Measurements from ENCODE around the gene RMND1. TPM values are rescaled to one million over a fixed set of nuclear protein-coding genes. Genes with fewer than 3 reads are reported as not detected.

The RMND1 gene
- total and polyA plus RNA-seq, 9 of the 15 experiments (the other 6 are each of a cell fraction or from before 2014, with no cell fraction given) = 26.9 to 47.8 (median 36.2) TPM

- Histone ChIP-seq H3K36me3 (ENCODE audit: control insufficient read depth, insufficient read depth, low read length) (peaks cover 31% of the 10 kb centered on the region), H3K9me3 (replicated peaks; ENCODE audit: control insufficient read depth, insufficient read depth, low read depth, low read length) (no peaks in the 10 kb centered on the region), H3K27ac (ENCODE audit: extremely low read depth, low read depth, low read length) (peak overlapping the region; percentile 96), H3K79me2 (ENCODE audit: control insufficient read depth, insufficient read depth, low read length) (peaks cover 84% of the 10 kb centered on the region), H3K27me3 (ENCODE audit: control insufficient read depth in 2 of 2, insufficient read depth in 2 of 2, low read length in 2 of 2) (no peaks in the 10 kb centered on the region), H4K20me1 (replicated peaks; ENCODE audit: control insufficient read depth, insufficient read depth, low read length) (peaks cover 15% of the 10 kb centered on the region; the same call in 1 of the 2 replicates), H3K4me3 (peak overlapping the region; percentile 93), H3K4me1 (replicated peaks in 1 of 2; ENCODE audit: control insufficient read depth in 2 of 2, insufficient read depth in 2 of 2, low read length in 2 of 2) (peaks cover 10 to 31% of the 10 kb centered on the region in 2 experiments; a peak in 4 of 5 replicates), H3K9ac (ENCODE audit: insufficient read depth in 1 of 2, low read depth in 2 of 2, low read length in 2 of 2) (peak overlapping the region; percentile 95 to 98), H2AFZ (ENCODE audit: low read depth, low read length) (peak overlapping the region; percentile 85), H3K9me1 (ENCODE audit: control insufficient read depth, insufficient read depth, low read length) (no peaks in the 10 kb centered on the region), H3K4me2 (ENCODE audit: insufficient read depth, low read length) (peak overlapping the region; percentile 90)
- ATAC-seq (no peak), FAIRE-seq (no peak), DNase-seq (ENCODE audit: extremely low read depth in 1 of 4, low spot score in 3 of 4) (no peak)
- WGBS (ENCODE audit: insufficient coverage, low coverage, missing lambda C conversion rate) = 28% methylated on average over 12 of the region's 12 CpGs
- TSS peak; percentile 54 for BruUV-seq (replicated peaks)
- in situ Hi-C loops (cut with MboI) = no loop called here
- ChIA-PET CTCF (ENCODE audit: low intra/inter-chr PET ratio) (no interaction called here), POLR2A (interaction anchor here (0.7 to 3.0 kb wide), 11 partner anchors 11 to 1500 kb away, joined by 3 to 18 read pairs (median 4); partner anchors contain the start of gene RMND1)
- intact Hi-C loops (cut with micrococcal nuclease) = no loop called here
- TF ChIP-seq CHAMP1 (IDR thresholded peaks at IDR 0.05) (0 out of 2 replicates have a peak, but pooled peaks have one; percentile 16), RBM25 (IDR thresholded peaks at IDR 0.05; ENCODE audit: low read depth, low read length, severe bottlenecking) (peak; percentile 16), EHMT2 (IDR thresholded peaks at IDR 0.05) (0 out of 2 replicates have a peak, but pooled peaks have one; percentile 16), NFIC (IDR thresholded peaks at IDR 0.05) (peak; percentile 35; the same call in 1 of the 2 replicates), ILF3 (IDR thresholded peaks at IDR 0.05; ENCODE audit: borderline replicate concordance) (0 out of 2 replicates have a peak, but pooled peaks have one; percentile 16), XRCC5 (IDR thresholded peaks at IDR 0.05; ENCODE audit: low read depth, low read length) (no peak), MEIS2 (IDR thresholded peaks at IDR 0.05; ENCODE audit: partially characterized antibody) (peak; percentile 5), FOXA3 (CRISPR knock-in tag; conservative IDR thresholded peaks at IDR 0.05 in 1 of 2, IDR thresholded peaks at IDR 0.05 in 1 of 2) (peak in 1 of 2 experiments; percentile 12; a peak in 1 of 4 replicates), ATF2 (CRISPR knock-in tag; IDR thresholded peaks at IDR 0.05) (no peak), NFATC3 (IDR thresholded peaks at IDR 0.05) (peak; percentile 34; the same call in 1 of the 2 replicates), TCFL5 (CRISPR knock-in tag; conservative IDR thresholded peaks at IDR 0.05) (no peak), CEBPG (CRISPR knock-in tag; IDR thresholded peaks at IDR 0.05) (0 out of 2 replicates have a peak, but pooled peaks have one; percentile 13), CEBPG (tag; conservative IDR thresholded peaks at IDR 0.05 in 1 of 2, IDR thresholded peaks at IDR 0.05 in 1 of 2) (no peak), ETS2 (tag; IDR thresholded peaks at IDR 0.05; ENCODE audit: borderline replicate concordance, poor library complexity, severe bottlenecking) (no peak), DDX20 (tag; IDR thresholded peaks at IDR 0.05; ENCODE audit: low read depth) (no peak)
These were observed 62.8 kb downstream of the RMND1 start for GRCh38 chr6:151388997-151389617.

Measured in K562 (cell line).